ENCODE results near the gene GALNTL6. TPM values are rescaled to one million over a fixed set of nuclear protein-coding genes. Genes with fewer than 3 reads are reported as not detected.

The GALNTL6 gene
- total and polyA plus RNA-seq, 2 donors (not counting 3 experiments of a cell fraction or from before 2014, with no cell fraction given): not detected

DNA sequence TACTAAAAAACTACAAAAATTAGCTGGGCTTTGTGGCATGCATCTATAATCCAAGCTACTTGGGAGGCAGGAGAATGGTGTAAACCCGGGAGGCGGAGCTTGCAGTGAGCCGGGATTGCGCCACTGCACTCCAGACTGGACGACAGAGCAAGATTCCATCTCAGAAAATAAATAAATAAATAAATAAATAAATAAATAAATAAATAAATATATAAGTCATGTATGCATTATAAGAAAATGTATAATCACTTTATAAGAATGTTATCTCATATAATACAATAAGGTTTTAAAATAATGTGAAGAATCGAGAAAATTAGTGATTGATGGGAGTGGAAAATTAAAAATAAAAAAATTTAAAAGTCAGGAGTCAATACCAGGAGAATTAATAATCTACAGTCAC, 127.5 kb downstream of the GALNTL6 start:
- no peaks in the 10 kb centered on the region for H3K4me1 ChIP-seq (ENCODE audit: control insufficient read depth, extremely low read depth, insufficient read depth, low read length)
- FAIRE-seq: no peak
- ChIA-PET CTCF (no interaction called here), POLR2A (no interaction called here)
- intact Hi-C loops (cut with micrococcal nuclease): no loop called here
- no peak overlapping the region for H3K4me2 ChIP-seq (ENCODE audit: insufficient read depth, low read length)
- H3K36me3 ChIP-seq (ENCODE audit: control insufficient read depth in 2 of 2, extremely low read depth in 1 of 2, insufficient read depth in 2 of 2, low read length in 2 of 2): no peaks in the 10 kb centered on the region
- DNase-seq (ENCODE audit: low read depth, low spot score): no peak
- H3K9me3 ChIP-seq (replicated peaks; ENCODE audit: control insufficient read depth, insufficient read depth, low read length): no peaks in the 10 kb centered on the region
- no peak overlapping the region for H3K9ac ChIP-seq (replicated peaks; ENCODE audit: extremely low read depth, insufficient read depth, low read length)
- no peaks in the 10 kb centered on the region for H3K9me1 ChIP-seq (replicated peaks; ENCODE audit: control insufficient read depth, extremely low read depth, insufficient read depth, low read length)
- H3K27ac ChIP-seq (ENCODE audit: insufficient read depth, low read depth, low read length): no peak overlapping the region
- H3K4me3 ChIP-seq (replicated peaks in 1 of 3; ENCODE audit: insufficient read depth in 1 of 3, low read depth in 1 of 3, low read length in 3 of 3): no peak overlapping the region
- dilution Hi-C loops (cut with MboI; ENCODE audit: extremely low pct_ligation_motif_present, low sequenced_read_pairs): no loop called here
- TF ChIP-seq FOS (IDR thresholded peaks at IDR 0.05; ENCODE audit: borderline replicate concordance, insufficient read depth, low read length): no peak
- no peaks in the 10 kb centered on the region for H4K20me1 ChIP-seq (replicated peaks; ENCODE audit: control insufficient read depth, extremely low read depth, insufficient read depth, low read length)
- no peak overlapping the region for H2AFZ ChIP-seq (ENCODE audit: low read depth, low read length)
- no TSS peak for BruUV-seq (replicated peaks)
- no peaks in the 10 kb centered on the region for H3K79me2 ChIP-seq (ENCODE audit: control insufficient read depth, insufficient read depth, low read length)
- no peaks in the 10 kb centered on the region for H3K27me3 ChIP-seq (ENCODE audit: control insufficient read depth in 2 of 2, insufficient read depth in 2 of 2, low read length in 2 of 2)

DNA sequence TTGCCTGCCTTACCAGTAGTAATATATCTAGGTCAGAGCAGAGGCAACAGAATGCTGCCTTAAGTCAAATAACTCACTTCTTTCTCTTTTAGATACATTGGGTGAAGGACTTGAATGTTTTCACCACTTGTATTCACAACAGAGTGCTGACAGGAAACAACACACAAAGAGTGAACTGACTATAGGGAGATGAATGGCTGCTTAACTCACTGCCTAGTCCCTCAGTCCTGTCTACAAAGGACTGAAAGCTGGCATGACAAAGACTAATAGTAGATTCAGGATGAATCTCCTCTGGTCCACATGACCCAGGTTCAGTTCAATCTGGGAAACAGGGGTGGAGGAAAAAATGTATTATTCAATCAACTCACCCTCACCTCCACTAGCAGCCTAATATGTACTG, 134.2 kb downstream of the GALNTL6 start:
- Histone ChIP-seq H3K4me2 (ENCODE audit: insufficient read depth, low read length) (no peak overlapping the region), H3K79me2 (ENCODE audit: control insufficient read depth, insufficient read depth, low read length) (no peaks in the 10 kb centered on the region), H3K27ac (ENCODE audit: insufficient read depth, low read depth, low read length) (no peak overlapping the region), H3K4me1 (ENCODE audit: control insufficient read depth, extremely low read depth, insufficient read depth, low read length) (no peaks in the 10 kb centered on the region), H3K27me3 (ENCODE audit: control insufficient read depth in 2 of 2, insufficient read depth in 2 of 2, low read length in 2 of 2) (no peaks in the 10 kb centered on the region), H3K36me3 (ENCODE audit: control insufficient read depth in 2 of 2, extremely low read depth in 1 of 2, insufficient read depth in 2 of 2, low read length in 2 of 2) (no peaks in the 10 kb centered on the region), H3K4me3 (replicated peaks in 1 of 3; ENCODE audit: insufficient read depth in 1 of 3, low read depth in 1 of 3, low read length in 3 of 3) (no peak overlapping the region), H3K9ac (replicated peaks; ENCODE audit: extremely low read depth, insufficient read depth, low read length) (no peak overlapping the region), H3K9me3 (replicated peaks; ENCODE audit: control insufficient read depth, insufficient read depth, low read length) (peaks cover 2% of the 10 kb centered on the region), H4K20me1 (replicated peaks; ENCODE audit: control insufficient read depth, extremely low read depth, insufficient read depth, low read length) (no peaks in the 10 kb centered on the region), H2AFZ (ENCODE audit: low read depth, low read length) (no peak overlapping the region), H3K9me1 (replicated peaks; ENCODE audit: control insufficient read depth, extremely low read depth, insufficient read depth, low read length) (no peaks in the 10 kb centered on the region)
- intact Hi-C loops (cut with micrococcal nuclease): no loop called here
- FAIRE-seq (no peak), DNase-seq (ENCODE audit: low read depth, low spot score) (no peak)
- dilution Hi-C loops (cut with MboI; ENCODE audit: extremely low pct_ligation_motif_present, low sequenced_read_pairs): no loop called here
- ChIA-PET POLR2A (no interaction called here), CTCF (no interaction called here)
- TF ChIP-seq, protein P1, sequence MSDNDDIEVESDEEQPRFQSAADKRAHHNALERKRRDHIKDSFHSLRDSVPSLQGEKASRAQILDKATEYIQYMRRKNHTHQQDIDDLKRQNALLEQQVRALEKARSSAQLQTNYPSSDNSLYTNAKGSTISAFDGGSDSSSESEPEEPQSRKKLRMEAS (IDR thresholded peaks at IDR 0.05; ENCODE audit: insufficient read depth, insufficient read length): no peak
- TF ChIP-seq EZH2 (IDR thresholded peaks at IDR 0.05; ENCODE audit: borderline replicate concordance, low read depth, low read length, severe bottlenecking): no peak
- no peak for TF ChIP-seq POLR2A (IDR thresholded peaks at IDR 0.05; ENCODE audit: low read depth, low read length)
- BruUV-seq (replicated peaks): no TSS peak

All from endothelial cell of umbilical vein (primary cell).